HepG2 (cell line): ENCODE results near the gene HTRA3. TPM values are rescaled to one million over a fixed set of nuclear protein-coding genes. Genes with fewer than 3 reads are reported as not detected.

ENCODE experiments used
- ATAC-seq: fragments of 200-7000 bp; cut with Tn5 transposase; 3 replicates; pipeline ENCODE4 v1.9.1; 2020; ENCODE audit warnings: mild to moderate bottlenecking, moderate library complexity
- BruUV-seq: library from RNA; stranded (reverse); fragments of 400-500 nt; replicated peaks from 2 replicates; lab custom pipeline; 2021; lab: Mats Ljungman, UMichigan
- CTCF ChIA-PET: fragments of 300-600 bp; formaldehyde crosslinking; extraction: SDS; loops from one replicate; lab custom pipeline; 2021; ENCODE audit warnings: low total read pairs, inconsistent platforms, low intra/inter-chr PET ratio; lab: Yijun Ruan, JAX
- POLR2A ChIA-PET: fragments of 350-600 bp; sonication (Branson Sonifier 250); formaldehyde crosslinking; loops from one replicate; lab custom pipeline; 2020; ENCODE audit warnings: antibody characterized with exemption, inconsistent platforms; lab: Yijun Ruan, JAX
- DNase-seq: peaks from one replicate; pipeline ENCODE4 v3.0.0-alpha.2; 2015; ENCODE audit warnings: low spot score
- FAIRE-seq: peaks from 3 replicates; lab custom pipeline; 2011; peaks lifted over from hg19 to GRCh38; lab: Jason Lieb, UNC
- H2AFZ ChIP-seq: one replicate; pipeline ENCODE4 v1.6.1; 2011; ENCODE audit warnings: low read length, inconsistent platforms
- H3K27ac ChIP-seq: fragments of 300-600 bp; 3 replicates; pipeline ENCODE4 v1.8.0; 2011; ENCODE audit warnings: mixed run types, mild to moderate bottlenecking, mixed read lengths, low read length, inconsistent platforms; ENCODE audit not compliant: insufficient read depth; ENCODE audit errors: extremely low read length
- H3K27me3 ChIP-seq, 2 experiments: fragments of 200-600 bp in 1 of 2; 2 replicates in 1 of 2; 3 replicates in 1 of 2; pipeline versions ENCODE4 v1.6.0 to v1.8.0; 2011; ENCODE audit warnings: low read length in 2 of 2, mild to moderate bottlenecking in 2 of 2, moderate library complexity in 2 of 2, inconsistent platforms in 1 of 2; ENCODE audit not compliant: insufficient read depth in 2 of 2, control insufficient read depth in 1 of 2
- H3K36me3 ChIP-seq, 2 experiments: fragments of 200-600 bp in 1 of 2; replicated peaks in 1 of 2; 2 replicates in 1 of 2; 3 replicates in 1 of 2; pipeline versions ENCODE4 v1.5.1 to v1.8.0; 2011; ENCODE audit warnings: low read length in 2 of 2, inconsistent platforms in 1 of 2; ENCODE audit not compliant: insufficient read depth in 2 of 2, control insufficient read depth in 1 of 2
- H3K4me1 ChIP-seq: 2 replicates; pipeline ENCODE4 v1.5.1; 2012; ENCODE audit warnings: low read length, inconsistent platforms; ENCODE audit not compliant: insufficient read depth
- H3K4me2 ChIP-seq: 2 replicates; pipeline ENCODE4 v1.6.0; 2011; ENCODE audit warnings: low read depth, low read length, inconsistent platforms
- H3K4me3 ChIP-seq, 3 experiments: fragments of 200-600 bp in 1 of 3; sonication (generic), shearing (Covaris generic) in 1 of 3; replicated peaks in 1 of 3; 2 replicates each; pipeline ENCODE4 v1.5.1; 2011 to 2016; ENCODE audit warnings: low read length in 3 of 3, inconsistent platforms in 2 of 3, low read depth in 2 of 3, mild to moderate bottlenecking in 2 of 3, control low read depth in 1 of 3, mixed read lengths in 1 of 3; ENCODE audit not compliant: insufficient read depth in 1 of 3
- H3K79me2 ChIP-seq: one replicate; pipeline ENCODE4 v1.6.1; 2011; ENCODE audit warnings: low read length, inconsistent platforms; ENCODE audit not compliant: insufficient read depth
- H3K9ac ChIP-seq: 2 replicates; pipeline ENCODE4 v1.6.0; 2011; ENCODE audit warnings: mild to moderate bottlenecking, low read depth, low read length, inconsistent platforms; ENCODE audit not compliant: insufficient read depth
- H3K9me3 ChIP-seq: 2 replicates; pipeline ENCODE4 v1.5.1; 2012; ENCODE audit warnings: mild to moderate bottlenecking, low read length
- H4K20me1 ChIP-seq: 2 replicates; pipeline ENCODE4 v1.6.0; 2011; ENCODE audit warnings: inconsistent platforms, mild to moderate bottlenecking, low read length, moderate library complexity; ENCODE audit not compliant: insufficient read depth
- ATF3 ChIP-seq: sonication (generic); formaldehyde crosslinking; IDR thresholded peaks from 2 replicates; pipeline ENCODE4 v1.4.0; 2020; ENCODE audit warnings: missing genetic modification reagents
- DNMT1 ChIP-seq: sonication (generic); formaldehyde crosslinking; IDR thresholded peaks from 2 replicates; pipeline ENCODE4 v1.5.1; 2020; ENCODE audit warnings: mild to moderate bottlenecking, missing genetic modification reagents
- HNF4G ChIP-seq, 2 experiments: sonication (generic) in 1 of 2; formaldehyde crosslinking in 1 of 2; IDR thresholded peaks; 2 replicates each; pipeline versions ENCODE4 v1.4.0 to v1.6.1; 2011 to 2020; ENCODE audit warnings: borderline replicate concordance in 2 of 2, low read depth in 2 of 2, mild to moderate bottlenecking in 2 of 2, low read length in 1 of 2, missing genetic modification reagents in 1 of 2, moderate library complexity in 1 of 2
- KDM6A ChIP-seq: IDR thresholded peaks from 2 replicates; pipeline ENCODE4 v1.6.1; 2016; ENCODE audit warnings: low read depth
- MYPOP ChIP-seq: sonication (generic); formaldehyde crosslinking; IDR thresholded peaks from 2 replicates; pipeline ENCODE4 v1.8.1; 2023; ENCODE audit warnings: mild to moderate bottlenecking, moderate library complexity, missing genetic modification reagents
- MZF1 ChIP-seq: sonication (generic); formaldehyde crosslinking; IDR thresholded peaks from 2 replicates; pipeline ENCODE4 v1.8.1; 2023; ENCODE audit warnings: mild to moderate bottlenecking, missing genetic modification reagents, borderline replicate concordance
- NFATC3 ChIP-seq: sonication (generic); formaldehyde crosslinking; IDR thresholded peaks from 2 replicates; pipeline ENCODE4 v1.5.1; 2020; ENCODE audit warnings: mild to moderate bottlenecking, missing genetic modification reagents
- SNAPC4 ChIP-seq: sonication (generic); formaldehyde crosslinking; IDR thresholded peaks from 2 replicates; pipeline ENCODE4 v1.4.0; 2020; ENCODE audit warnings: mild to moderate bottlenecking, missing genetic modification reagents
- THYN1 ChIP-seq: sonication (generic); formaldehyde crosslinking; IDR thresholded peaks from 2 replicates; pipeline ENCODE4 v1.8.1; 2023; ENCODE audit warnings: low read depth, mild to moderate bottlenecking, moderate library complexity, missing genetic modification reagents, borderline replicate concordance
- ZFP62 ChIP-seq: sonication (generic); formaldehyde crosslinking; IDR thresholded peaks from 2 replicates; pipeline ENCODE4 v1.4.0; 2020; ENCODE audit warnings: missing genetic modification reagents
- ZNF263 ChIP-seq: sonication (generic); formaldehyde crosslinking; IDR thresholded peaks from 2 replicates; pipeline ENCODE4 v1.4.0; 2020; ENCODE audit warnings: missing genetic modification reagents
- ZNF264 ChIP-seq: sonication (generic); formaldehyde crosslinking; IDR thresholded peaks from 2 replicates; pipeline ENCODE4 v1.4.0; 2020; ENCODE audit warnings: missing genetic modification reagents
- ZNF770 ChIP-seq: sonication (generic); formaldehyde crosslinking; IDR thresholded peaks from 2 replicates; pipeline ENCODE4 v1.5.0; 2020; ENCODE audit warnings: mild to moderate bottlenecking, missing genetic modification reagents
- ZNF790 ChIP-seq: sonication (generic); formaldehyde crosslinking; IDR thresholded peaks from 2 replicates; pipeline ENCODE4 v1.8.0; 2022; ENCODE audit warnings: missing genetic modification reagents, mild to moderate bottlenecking, borderline replicate concordance
- WGBS: methylation state at CpG from one replicate; pipeline ENCODE4 v1.1.6; 2017; ENCODE audit warnings: low lambda C conversion rate; 5-methylcytosine and 5-hydroxymethylcytosine counted together
- in situ Hi-C: cut with HindIII; loops from 2 replicates; pipeline ENCODE4 v1.10.0; 2017; ENCODE audit warnings: low pct_unique_long_range_greater_than_20kb; ENCODE audit not compliant: extremely low pct_ligation_motif_present
- intact Hi-C: fragments of 100-400 bp; cut with micrococcal nuclease; formaldehyde crosslinking; loops from one replicate; pipeline ENCODE4 v1.10.0; 2022; ENCODE audit not compliant: unreplicated experiment
- polyA plus RNA-seq, 8 experiments: library from polyadenylated mRNA; depleted of rRNA in 3 of 8; stranded (reverse) in 7 of 8; unstranded in 1 of 8; fragments of >200 nt; fragmentation: Illumina TruSeq in 4 of 8; extraction: Trizol in 4 of 8; gene quantifications; 2 replicates each; pipeline versions ENCODE4 v1.2.1 to v1.2.3, GENCODE V29; 2011 to 2016; ENCODE audit warnings: low read depth in 4 of 8, missing spikeins in 1 of 8, mixed read lengths in 1 of 8; ENCODE audit not compliant: insufficient read depth in 1 of 8
- total RNA-seq, 5 experiments: library from RNA; depleted of rRNA; stranded (reverse); fragments of >200 nt; fragmentation: Illumina TruSeq; extraction: Trizol; gene quantifications; 2 replicates each; pipeline ENCODE4 v1.2.3, GENCODE V29; 2016; ENCODE audit warnings: low read depth in 1 of 5

The HTRA3 gene
- total and polyA plus RNA-seq, 2 of the 13 experiments (the other 11 are each of a cell fraction or from before 2014, with no cell fraction given): 0.17 TPM; not detected in 1

GRCh38 chr4:8238036-8238511 is 31.5 kb upstream of the HTRA3 start (continued):
- no peak for TF ChIP-seq MYPOP
- 0 out of 2 replicates have a peak, but pooled peaks have one; percentile 31 for TF ChIP-seq DNMT1 (CRISPR knock-in tag)
- no peak for TF ChIP-seq ZFP62
- TF ChIP-seq ZNF790 (CRISPR knock-in tag): no peak
- TF ChIP-seq ZNF263 (CRISPR knock-in tag): no peak
- TF ChIP-seq HNF4G (IDR thresholded peaks at IDR 0.05; ENCODE audit: borderline replicate concordance, low read depth, low read length): no peak
- TF ChIP-seq HNF4G (CRISPR knock-in tag; IDR thresholded peaks at IDR 0.05; ENCODE audit: borderline replicate concordance, low read depth): no peak
- no peak for TF ChIP-seq MZF1
- no peak for TF ChIP-seq KDM6A (CRISPR knock-in tag)
- no peak for TF ChIP-seq NFATC3 (CRISPR knock-in tag)

GRCh38 chr4:8238515-8239053 is 31.0 kb upstream of the HTRA3 start:
- Histone ChIP-seq H3K9me3 (no peaks in the 10 kb centered on the region), H3K36me3 (peaks cover 19 to 50% of the 10 kb centered on the region in 2 experiments), H3K9ac (0 out of 2 replicates have a peak overlapping the region, but pooled peaks have one; percentile 13), H3K27me3 (no peaks in the 10 kb centered on the region), H2AFZ (no peak overlapping the region), H4K20me1 (peaks cover 9% of the 10 kb centered on the region; the same call in 1 of the 2 replicates), H3K4me2 (peak overlapping the region; percentile 38; the same call in 1 of the 2 replicates), H3K4me1 (peaks cover 42% of the 10 kb centered on the region), H3K4me3 (no peak overlapping the region), H3K27ac (peak overlapping the region; percentile 63), H3K79me2 (no peaks in the 10 kb centered on the region)
- CTCF ChIA-PET: interaction anchor here (0.8 to 1.3 kb wide), 4 partner anchors 49 to 165 kb away, joined by 3 read pairs; no protein-coding TSS in a partner anchor
- in situ Hi-C loops: no loop called here
- FAIRE-seq: peak; percentile 63
- POLR2A ChIA-PET: interaction anchor here (1.2 to 1.4 kb wide), 4 partner anchors 11 to 62 kb away, joined by 3 to 7 read pairs (median 4); no protein-coding TSS in a partner anchor
- WGBS: 13% methylated on average over 3 of the region's 17 CpGs
- peak; percentile 82 for ATAC-seq
- BruUV-seq: no TSS peak
- DNase-seq: peak; percentile 72
- intact Hi-C loops: loop anchor here (1.0 kb wide), 1 partner anchor 61 kb away; no protein-coding TSS in a partner anchor
- TF ChIP-seq ATF3 (CRISPR knock-in tag): no peak
- no peak for TF ChIP-seq ZNF770
- no peak for TF ChIP-seq ZNF264 (CRISPR knock-in tag)
- TF ChIP-seq SNAPC4 (CRISPR knock-in tag): no peak
- no peak for TF ChIP-seq THYN1 (CRISPR knock-in tag)
